Inferior parietal cortex (tissue), 1 donor: ENCODE results near the gene CDH6.
"Not testable (repeated sequence)": the region's sequence is repeated elsewhere in the genome, so short reads cannot be mapped to it uniquely, and the experiment has no call there.

Experiments used
- DNase-seq: peaks from one replicate; pipeline ENCODE4 v3.0.0-alpha.2; 2016; ENCODE audit errors: extremely low spot score

The CDH6 gene

GRCh38 chr5:31328040-31328733 lies 134.7 kb downstream of the CDH6 start:
- no peak for DNase-seq

- DNase-seq: no peak
These were observed 136.2 kb downstream of the CDH6 start for GRCh38 chr5:31329715-31330114.

GRCh38 chr5:31332160-31332559 lies 138.7 kb downstream of the CDH6 start:
- DNase-seq: no peak

GRCh38 chr5:31333475-31333874 lies 140.0 kb downstream of the CDH6 start:
- no peak for DNase-seq

- no peak for DNase-seq
These were observed 140.8 kb downstream of the CDH6 start for GRCh38 chr5:31334061-31334860.

GRCh38 chr5:31335456-31335855 lies 142.0 kb downstream of the CDH6 start:
- no peak for DNase-seq

- DNase-seq: no peak
These were observed 150.5 kb downstream of the CDH6 start for GRCh38 chr5:31343946-31344345.

GRCh38 chr5:31346896-31347551 lies 153.5 kb downstream of the CDH6 start:
- DNase-seq: no peak

- DNase-seq: no peak
These were observed 154.0 kb downstream of the CDH6 start for GRCh38 chr5:31347552-31347905.

GRCh38 chr5:31350395-31350794 lies 156.9 kb downstream of the CDH6 start:
- no peak for DNase-seq

- no peak for DNase-seq
These were observed 161.9 kb downstream of the CDH6 start for GRCh38 chr5:31355337-31355736.

GRCh38 chr5:31357038-31357437 lies 163.6 kb downstream of the CDH6 start:
- DNase-seq: no peak

GRCh38 chr5:31359839-31360238 lies 166.4 kb downstream of the CDH6 start:
- no peak for DNase-seq

GRCh38 chr5:31361234-31361633 lies 167.7 kb downstream of the CDH6 start:
- no peak for DNase-seq

- DNase-seq: not testable (repeated sequence)
These were observed 168.4 kb downstream of the CDH6 start for GRCh38 chr5:31361704-31362528.

- DNase-seq: no peak
These were observed 169.0 kb downstream of the CDH6 start for GRCh38 chr5:31362529-31362900.

- no peak for DNase-seq
These were observed 169.6 kb downstream of the CDH6 start for GRCh38 chr5:31362931-31363568.

- DNase-seq: no peak
These were observed 171.6 kb downstream of the CDH6 start for GRCh38 chr5:31364881-31365636.

- DNase-seq: no peak
These were observed 172.3 kb downstream of the CDH6 start for GRCh38 chr5:31365776-31366175.

GRCh38 chr5:31366941-31367340 lies 173.5 kb downstream of the CDH6 start:
- no peak for DNase-seq

GRCh38 chr5:31372124-31372523 lies 178.6 kb downstream of the CDH6 start:
- DNase-seq: no peak
